PFSK-1 (cell line): ENCODE results near the gene HDX.

Experiments used
- POLR2AphosphoS5 ChIP-seq: IDR thresholded peaks from 2 replicates; pipeline ENCODE4 v1.6.1; 2012; ENCODE audit warnings: low read depth, mild to moderate bottlenecking, control low read depth, low read length, moderate library complexity
- SIN3A ChIP-seq: IDR thresholded peaks from 2 replicates; pipeline ENCODE4 v1.6.1; 2012; ENCODE audit warnings: mild to moderate bottlenecking, low read length, moderate library complexity, borderline replicate concordance; ENCODE audit not compliant: insufficient read depth
- TAF1 ChIP-seq: IDR thresholded peaks from 2 replicates; pipeline ENCODE4 v1.6.1; 2012; ENCODE audit warnings: low read length, control low read depth, borderline replicate concordance; ENCODE audit not compliant: insufficient read depth
- TF ChIP-seq, protein P1 (sequence below), 2 experiments: IDR thresholded peaks; 2 replicates each; pipeline versions ENCODE4 v1.6.1 to v1.8.0; 2011 to 2012; ENCODE audit warnings: low read depth in 2 of 2, low read length in 2 of 2, control low read depth in 1 of 2, inconsistent platforms in 1 of 2, mild to moderate bottlenecking in 1 of 2, moderate library complexity in 1 of 2; ENCODE audit not compliant: insufficient read depth in 1 of 2

DNA sequence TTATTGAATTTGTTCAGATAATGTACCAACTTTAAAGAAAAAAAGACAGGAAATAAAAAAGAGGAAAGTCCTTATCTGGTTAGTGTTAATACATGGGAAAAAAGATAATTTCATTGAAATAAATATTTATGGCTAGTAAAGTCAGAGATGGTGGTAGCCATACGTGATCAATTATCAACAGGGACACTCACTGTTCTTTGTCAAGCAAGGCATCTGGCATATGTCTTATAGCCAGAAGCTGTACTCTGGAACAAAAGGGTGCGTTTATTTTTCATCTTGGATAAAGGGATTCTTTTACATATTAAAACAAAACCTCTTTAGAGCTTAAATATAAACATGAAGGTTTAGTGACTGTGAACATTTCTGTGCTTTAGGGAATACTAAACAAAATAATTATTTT, 26.7 kb downstream of the HDX start:
- TF ChIP-seq TAF1 (no peak), POLR2AphosphoS5 (no peak), SIN3A (no peak)
- TF ChIP-seq, protein P1, sequence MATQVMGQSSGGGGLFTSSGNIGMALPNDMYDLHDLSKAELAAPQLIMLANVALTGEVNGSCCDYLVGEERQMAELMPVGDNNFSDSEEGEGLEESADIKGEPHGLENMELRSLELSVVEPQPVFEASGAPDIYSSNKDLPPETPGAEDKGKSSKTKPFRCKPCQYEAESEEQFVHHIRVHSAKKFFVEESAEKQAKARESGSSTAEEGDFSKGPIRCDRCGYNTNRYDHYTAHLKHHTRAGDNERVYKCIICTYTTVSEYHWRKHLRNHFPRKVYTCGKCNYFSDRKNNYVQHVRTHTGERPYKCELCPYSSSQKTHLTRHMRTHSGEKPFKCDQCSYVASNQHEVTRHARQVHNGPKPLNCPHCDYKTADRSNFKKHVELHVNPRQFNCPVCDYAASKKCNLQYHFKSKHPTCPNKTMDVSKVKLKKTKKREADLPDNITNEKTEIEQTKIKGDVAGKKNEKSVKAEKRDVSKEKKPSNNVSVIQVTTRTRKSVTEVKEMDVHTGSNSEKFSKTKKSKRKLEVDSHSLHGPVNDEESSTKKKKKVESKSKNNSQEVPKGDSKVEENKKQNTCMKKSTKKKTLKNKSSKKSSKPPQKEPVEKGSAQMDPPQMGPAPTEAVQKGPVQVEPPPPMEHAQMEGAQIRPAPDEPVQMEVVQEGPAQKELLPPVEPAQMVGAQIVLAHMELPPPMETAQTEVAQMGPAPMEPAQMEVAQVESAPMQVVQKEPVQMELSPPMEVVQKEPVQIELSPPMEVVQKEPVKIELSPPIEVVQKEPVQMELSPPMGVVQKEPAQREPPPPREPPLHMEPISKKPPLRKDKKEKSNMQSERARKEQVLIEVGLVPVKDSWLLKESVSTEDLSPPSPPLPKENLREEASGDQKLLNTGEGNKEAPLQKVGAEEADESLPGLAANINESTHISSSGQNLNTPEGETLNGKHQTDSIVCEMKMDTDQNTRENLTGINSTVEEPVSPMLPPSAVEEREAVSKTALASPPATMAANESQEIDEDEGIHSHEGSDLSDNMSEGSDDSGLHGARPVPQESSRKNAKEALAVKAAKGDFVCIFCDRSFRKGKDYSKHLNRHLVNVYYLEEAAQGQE (IDR thresholded peaks at IDR 0.05; ENCODE audit: insufficient read depth in 1 of 2, low read depth in 2 of 2, low read length in 2 of 2): no peak
